HL-60/S4 (cell line): ENCODE results near the gene RAD1.

Experiments used
- in situ Hi-C: fragments of 300-500 bp; cut with MboI; formaldehyde crosslinking; loops from 2 replicates; pipeline ENCODE4 v1.14.3; 2022; ENCODE audit warnings: low sequenced_read_pairs

The RAD1 gene

GRCh38 chr5:34867660-34868059 lies 47.6 kb downstream of the RAD1 start:
- in situ Hi-C loops: no loop called here

GRCh38 chr5:34866989-34867471 lies 48.3 kb downstream of the RAD1 start:
- in situ Hi-C loops: no loop called here

GRCh38 chr5:34865091-34865490 lies 50.2 kb downstream of the RAD1 start:
- in situ Hi-C loops: no loop called here

- in situ Hi-C loops: no loop called here
These were observed 51.4 kb downstream of the RAD1 start for GRCh38 chr5:34863946-34864345.

DNA sequence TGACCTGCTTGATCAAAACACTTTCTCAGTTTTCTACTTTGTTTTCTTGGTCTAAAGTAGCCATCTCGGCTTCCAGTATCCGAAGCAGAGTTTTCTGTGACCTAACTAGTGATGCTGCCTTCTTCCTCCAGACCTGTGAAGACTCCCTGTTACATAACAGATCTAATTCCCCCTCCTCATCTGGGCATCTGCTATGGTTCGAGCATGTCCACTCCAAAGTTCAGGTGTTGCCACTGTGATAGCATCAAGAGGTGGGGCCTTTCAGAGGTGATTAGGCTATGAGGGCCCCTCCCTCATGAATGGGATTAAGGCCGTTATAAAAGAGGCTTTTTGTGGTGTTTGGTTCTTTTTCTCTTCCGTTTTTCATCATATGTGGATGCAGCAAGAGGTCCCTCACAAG lies 56.1 kb downstream of the RAD1 start:
- in situ Hi-C loops: no loop called here

GRCh38 chr5:34858790-34859189 lies 56.5 kb downstream of the RAD1 start:
- in situ Hi-C loops: no loop called here

DNA sequence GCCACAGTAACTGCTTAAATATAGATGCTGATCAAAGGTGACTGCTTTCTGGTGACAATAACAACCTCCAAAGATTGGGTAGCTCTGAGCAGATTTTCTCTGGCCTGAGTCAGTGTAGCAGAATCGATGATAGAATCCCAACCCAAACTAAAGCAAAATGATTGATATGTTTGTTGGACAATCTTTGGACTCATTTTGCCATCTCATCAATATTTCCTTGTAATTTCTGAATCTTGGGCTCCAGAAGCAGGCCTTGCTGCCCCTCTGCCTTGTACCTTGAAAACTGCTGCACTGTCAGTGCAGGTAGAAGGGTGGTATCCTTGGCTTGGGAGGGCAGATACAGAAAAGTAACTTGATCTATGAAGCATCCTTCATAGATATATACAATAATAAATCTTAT lies 57.4 kb downstream of the RAD1 start:
- in situ Hi-C loops: no loop called here

DNA sequence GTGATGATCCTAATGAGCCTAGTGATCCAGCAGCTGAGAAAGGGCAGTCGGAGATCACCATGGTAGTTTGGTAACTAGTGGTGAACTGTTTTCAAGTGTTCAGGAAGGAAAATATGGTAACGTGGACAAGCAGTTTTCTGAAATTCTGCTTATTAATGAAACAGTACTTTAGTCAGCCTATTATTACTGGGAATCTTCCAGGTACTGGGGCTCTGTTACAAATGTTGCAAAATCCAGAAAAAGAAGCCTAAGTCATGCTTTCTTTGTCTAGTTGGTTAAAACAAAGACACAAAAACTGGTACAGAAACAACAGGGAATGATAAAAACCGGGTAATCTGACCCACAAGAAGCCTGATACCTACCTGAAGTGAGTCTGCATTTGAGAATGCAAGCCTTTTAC lies 58.1 kb downstream of the RAD1 start:
- in situ Hi-C loops: no loop called here
